HEK293 (cell line): ENCODE results near the gene BRCA1.

Experiments used
- ELK4 ChIP-seq: IDR thresholded peaks from 2 replicates; pipeline ENCODE4 v1.6.1; 2011; ENCODE audit warnings: mild to moderate bottlenecking, low read depth, low read length, borderline replicate concordance
- GLI2 ChIP-seq: fragments of 450-650 bp; formaldehyde crosslinking; IDR thresholded peaks from 2 replicates; pipeline ENCODE4; 2017; ENCODE audit warnings: missing biosample characterization, missing genetic modification characterization, low read depth, borderline replicate concordance
- IKZF3 ChIP-seq: fragments of 450-650 bp; IDR thresholded peaks from 2 replicates; pipeline ENCODE4 v1.5.0; 2018; ENCODE audit warnings: missing biosample characterization, mild to moderate bottlenecking, missing genetic modification characterization, moderate library complexity
- SCRT1 ChIP-seq: fragments of 450-650 bp; formaldehyde crosslinking; IDR thresholded peaks from 2 replicates; pipeline ENCODE4 v1.5.1; 2016; ENCODE audit warnings: missing biosample characterization, missing genetic modification characterization, borderline replicate concordance
- SP2 ChIP-seq: fragments of 450-650 bp; formaldehyde crosslinking; IDR thresholded peaks from 2 replicates; pipeline ENCODE4 v1.5.1; 2016; ENCODE audit warnings: missing biosample characterization, missing genetic modification characterization
- TRIM28 ChIP-seq: IDR thresholded peaks from 2 replicates; pipeline ENCODE4 v1.6.1; 2011; ENCODE audit warnings: low read length, control low read depth, borderline replicate concordance
- WT1 ChIP-seq: fragments of 450-650 bp; formaldehyde crosslinking; IDR thresholded peaks from 2 replicates; pipeline ENCODE4 v1.5.1; 2016; ENCODE audit warnings: missing biosample characterization, missing genetic modification characterization
- YY2 ChIP-seq: fragments of 450-650 bp; formaldehyde crosslinking; IDR thresholded peaks from 2 replicates; pipeline ENCODE4 v1.5.1; 2016; ENCODE audit warnings: missing biosample characterization, missing genetic modification characterization
- ZNF169 ChIP-seq: fragments of 450-650 bp; formaldehyde crosslinking; IDR thresholded peaks from 2 replicates; pipeline ENCODE4 v1.5.1; 2016; ENCODE audit warnings: missing biosample characterization, missing genetic modification characterization
- ZNF23 ChIP-seq: fragments of 450-650 bp; formaldehyde crosslinking; IDR thresholded peaks from 2 replicates; pipeline ENCODE4 v1.5.1; 2016; ENCODE audit warnings: missing biosample characterization, missing genetic modification characterization, borderline replicate concordance
- ZNF335 ChIP-seq: fragments of 450-650 bp; formaldehyde crosslinking; conservative IDR thresholded peaks from 2 replicates; pipeline ENCODE4 v1.5.1; 2016; ENCODE audit warnings: missing biosample characterization, missing genetic modification characterization
- ZNF366 ChIP-seq: fragments of 450-650 bp; formaldehyde crosslinking; conservative IDR thresholded peaks from 2 replicates; pipeline ENCODE4 v1.5.1; 2016; ENCODE audit warnings: missing biosample characterization, missing genetic modification characterization
- ZNF513 ChIP-seq: fragments of 450-650 bp; IDR thresholded peaks from 2 replicates; pipeline ENCODE4 v1.5.1; 2018; ENCODE audit warnings: missing biosample characterization, missing genetic modification characterization
- ZNF518A ChIP-seq: fragments of 450-650 bp; formaldehyde crosslinking; conservative IDR thresholded peaks from 2 replicates; pipeline ENCODE4 v1.5.1; 2016; ENCODE audit warnings: low read depth, missing biosample characterization, missing genetic modification characterization
- ZNF560 ChIP-seq: fragments of 450-650 bp; formaldehyde crosslinking; IDR thresholded peaks from 2 replicates; pipeline ENCODE4 v1.5.1; 2017; ENCODE audit warnings: missing biosample characterization, missing genetic modification characterization, borderline replicate concordance
- ZNF629 ChIP-seq: fragments of 450-650 bp; formaldehyde crosslinking; IDR thresholded peaks from 2 replicates; pipeline ENCODE4 v1.5.1; 2017; ENCODE audit warnings: missing biosample characterization, missing genetic modification characterization
- ZNF76 ChIP-seq: fragments of 450-650 bp; formaldehyde crosslinking; IDR thresholded peaks from 2 replicates; pipeline ENCODE4; 2016; ENCODE audit warnings: low read depth, missing biosample characterization, missing genetic modification characterization, borderline replicate concordance
- TF ChIP-seq, protein P1 (sequence below): fragments of 450-650 bp; formaldehyde crosslinking; IDR thresholded peaks from 2 replicates; pipeline ENCODE4 v1.5.1; 2017; ENCODE audit warnings: missing biosample characterization, missing genetic modification characterization
- TF ChIP-seq, protein P2 (sequence below): fragments of 450-650 bp; formaldehyde crosslinking; IDR thresholded peaks from 2 replicates; pipeline ENCODE4 v1.5.1; 2016; ENCODE audit warnings: missing biosample characterization, missing genetic modification characterization
- TF ChIP-seq, protein P3 (sequence below): fragments of 450-650 bp; formaldehyde crosslinking; IDR thresholded peaks from 2 replicates; pipeline ENCODE4 v1.5.1; 2016; ENCODE audit warnings: missing biosample characterization, missing genetic modification characterization
- TF ChIP-seq, protein P4 (sequence below): fragments of 450-650 bp; formaldehyde crosslinking; conservative IDR thresholded peaks from 2 replicates; pipeline ENCODE4 v1.5.1; 2016; ENCODE audit warnings: low read depth, missing biosample characterization, missing genetic modification characterization

Gene BRCA1

GRCh38 chr17:43171586-43172487 is 46.7 kb upstream of the BRCA1 start (continued):
- TF ChIP-seq ELK4 (no peak), TRIM28 (peak; percentile 52; the same call in 1 of the 2 replicates), SP2 (no peak), IKZF3 (tag by site-specific recombination) (peak; percentile 69), WT1 (tag by site-specific recombination) (no peak), GLI2 (tag by site-specific recombination) (no peak), ZNF560 (tag by site-specific recombination) (no peak), ZNF335 (tag by site-specific recombination) (0 out of 2 replicates have a peak, but pooled peaks have one; percentile 47), ZNF513 (tag by site-specific recombination) (peak; percentile 53; the same call in 1 of the 2 replicates), ZNF366 (tag by site-specific recombination) (peak; percentile 59), ZNF23 (tag by site-specific recombination) (no peak), SCRT1 (tag by site-specific recombination) (no peak), ZNF518A (no peak), ZNF169 (no peak), ZNF76 (tag by site-specific recombination) (no peak), ZNF629 (tag by site-specific recombination) (no peak), YY2 (tag by site-specific recombination) (no peak)
- TF ChIP-seq, protein P1, sequence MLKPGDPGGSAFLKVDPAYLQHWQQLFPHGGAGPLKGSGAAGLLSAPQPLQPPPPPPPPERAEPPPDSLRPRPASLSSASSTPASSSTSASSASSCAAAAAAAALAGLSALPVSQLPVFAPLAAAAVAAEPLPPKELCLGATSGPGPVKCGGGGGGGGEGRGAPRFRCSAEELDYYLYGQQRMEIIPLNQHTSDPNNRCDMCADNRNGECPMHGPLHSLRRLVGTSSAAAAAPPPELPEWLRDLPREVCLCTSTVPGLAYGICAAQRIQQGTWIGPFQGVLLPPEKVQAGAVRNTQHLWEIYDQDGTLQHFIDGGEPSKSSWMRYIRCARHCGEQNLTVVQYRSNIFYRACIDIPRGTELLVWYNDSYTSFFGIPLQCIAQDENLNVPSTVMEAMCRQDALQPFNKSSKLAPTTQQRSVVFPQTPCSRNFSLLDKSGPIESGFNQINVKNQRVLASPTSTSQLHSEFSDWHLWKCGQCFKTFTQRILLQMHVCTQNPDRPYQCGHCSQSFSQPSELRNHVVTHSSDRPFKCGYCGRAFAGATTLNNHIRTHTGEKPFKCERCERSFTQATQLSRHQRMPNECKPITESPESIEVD (tag by site-specific recombination), result no peak; the same call in 1 of the 2 replicates
- TF ChIP-seq, protein P2, sequence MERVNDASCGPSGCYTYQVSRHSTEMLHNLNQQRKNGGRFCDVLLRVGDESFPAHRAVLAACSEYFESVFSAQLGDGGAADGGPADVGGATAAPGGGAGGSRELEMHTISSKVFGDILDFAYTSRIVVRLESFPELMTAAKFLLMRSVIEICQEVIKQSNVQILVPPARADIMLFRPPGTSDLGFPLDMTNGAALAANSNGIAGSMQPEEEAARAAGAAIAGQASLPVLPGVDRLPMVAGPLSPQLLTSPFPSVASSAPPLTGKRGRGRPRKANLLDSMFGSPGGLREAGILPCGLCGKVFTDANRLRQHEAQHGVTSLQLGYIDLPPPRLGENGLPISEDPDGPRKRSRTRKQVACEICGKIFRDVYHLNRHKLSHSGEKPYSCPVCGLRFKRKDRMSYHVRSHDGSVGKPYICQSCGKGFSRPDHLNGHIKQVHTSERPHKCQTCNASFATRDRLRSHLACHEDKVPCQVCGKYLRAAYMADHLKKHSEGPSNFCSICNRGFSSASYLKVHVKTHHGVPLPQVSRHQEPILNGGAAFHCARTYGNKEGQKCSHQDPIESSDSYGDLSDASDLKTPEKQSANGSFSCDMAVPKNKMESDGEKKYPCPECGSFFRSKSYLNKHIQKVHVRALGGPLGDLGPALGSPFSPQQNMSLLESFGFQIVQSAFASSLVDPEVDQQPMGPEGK, result no peak
- TF ChIP-seq, protein P3, sequence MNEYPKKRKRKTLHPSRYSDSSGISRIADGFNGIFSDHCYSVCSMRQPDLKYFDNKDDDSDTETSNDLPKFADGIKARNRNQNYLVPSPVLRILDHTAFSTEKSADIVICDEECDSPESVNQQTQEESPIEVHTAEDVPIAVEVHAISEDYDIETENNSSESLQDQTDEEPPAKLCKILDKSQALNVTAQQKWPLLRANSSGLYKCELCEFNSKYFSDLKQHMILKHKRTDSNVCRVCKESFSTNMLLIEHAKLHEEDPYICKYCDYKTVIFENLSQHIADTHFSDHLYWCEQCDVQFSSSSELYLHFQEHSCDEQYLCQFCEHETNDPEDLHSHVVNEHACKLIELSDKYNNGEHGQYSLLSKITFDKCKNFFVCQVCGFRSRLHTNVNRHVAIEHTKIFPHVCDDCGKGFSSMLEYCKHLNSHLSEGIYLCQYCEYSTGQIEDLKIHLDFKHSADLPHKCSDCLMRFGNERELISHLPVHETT (tag by site-specific recombination), result no peak
- TF ChIP-seq, protein P4, sequence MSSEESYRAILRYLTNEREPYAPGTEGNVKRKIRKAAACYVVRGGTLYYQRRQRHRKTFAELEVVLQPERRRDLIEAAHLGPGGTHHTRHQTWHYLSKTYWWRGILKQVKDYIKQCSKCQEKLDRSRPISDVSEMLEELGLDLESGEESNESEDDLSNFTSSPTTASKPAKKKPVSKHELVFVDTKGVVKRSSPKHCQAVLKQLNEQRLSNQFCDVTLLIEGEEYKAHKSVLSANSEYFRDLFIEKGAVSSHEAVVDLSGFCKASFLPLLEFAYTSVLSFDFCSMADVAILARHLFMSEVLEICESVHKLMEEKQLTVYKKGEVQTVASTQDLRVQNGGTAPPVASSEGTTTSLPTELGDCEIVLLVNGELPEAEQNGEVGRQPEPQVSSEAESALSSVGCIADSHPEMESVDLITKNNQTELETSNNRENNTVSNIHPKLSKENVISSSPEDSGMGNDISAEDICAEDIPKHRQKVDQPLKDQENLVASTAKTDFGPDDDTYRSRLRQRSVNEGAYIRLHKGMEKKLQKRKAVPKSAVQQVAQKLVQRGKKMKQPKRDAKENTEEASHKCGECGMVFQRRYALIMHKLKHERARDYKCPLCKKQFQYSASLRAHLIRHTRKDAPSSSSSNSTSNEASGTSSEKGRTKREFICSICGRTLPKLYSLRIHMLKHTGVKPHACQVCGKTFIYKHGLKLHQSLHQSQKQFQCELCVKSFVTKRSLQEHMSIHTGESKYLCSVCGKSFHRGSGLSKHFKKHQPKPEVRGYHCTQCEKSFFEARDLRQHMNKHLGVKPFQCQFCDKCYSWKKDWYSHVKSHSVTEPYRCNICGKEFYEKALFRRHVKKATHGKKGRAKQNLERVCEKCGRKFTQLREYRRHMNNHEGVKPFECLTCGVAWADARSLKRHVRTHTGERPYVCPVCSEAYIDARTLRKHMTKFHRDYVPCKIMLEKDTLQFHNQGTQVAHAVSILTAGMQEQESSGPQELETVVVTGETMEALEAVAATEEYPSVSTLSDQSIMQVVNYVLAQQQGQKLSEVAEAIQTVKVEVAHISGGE (tag by site-specific recombination), result 0 out of 2 replicates have a peak, but pooled peaks have one; percentile 14
